CD4-positive, alpha-beta T cell (primary cell): ENCODE data around the gene CDK4. TPM values are rescaled to one million over a fixed set of nuclear protein-coding genes. Genes with fewer than 3 reads are reported as not detected.

ENCODE experiments used
- ATAC-seq: fragments of 200-7000 bp; cut with Tn5 transposase; one replicate; pipeline ENCODE4 v1.10.0; 2022; ENCODE audit warnings: mild to moderate bottlenecking; ENCODE audit not compliant: poor library complexity
- CTCF ChIA-PET: fragments of 350-600 bp; sonication (Branson Sonifier 250); formaldehyde crosslinking; loops from one replicate; lab custom pipeline; 2021; ENCODE audit warnings: antibody characterized with exemption, inconsistent platforms; lab: Charles Lee
- POLR2A ChIA-PET: fragments of 350-600 bp; sonication (Branson Sonifier 250); formaldehyde crosslinking; loops from one replicate; lab custom pipeline; 2021; ENCODE audit warnings: antibody characterized with exemption, inconsistent platforms; lab: Charles Lee
- DNase-seq, 14 experiments: peaks; one replicate each; pipeline ENCODE4 v3.0.0-alpha.2; 2013 to 2020; ENCODE audit warnings: mixed read lengths in 2 of 14
- H3K27ac ChIP-seq, 2 donors: one replicate each; pipeline versions ENCODE4 v1.5.1 to v1.7.0; 2013; ENCODE audit warnings: low read length in 2 of 2, low read depth in 1 of 2, mild to moderate bottlenecking in 1 of 2
- H3K27me3 ChIP-seq, 2 experiments: 1 replicate in 1 of 2; 2 replicates in 1 of 2; pipeline versions ENCODE4 v1.6.1 to v1.7.0; 2013; ENCODE audit warnings: low read length in 2 of 2, control low read depth in 1 of 2, mild to moderate bottlenecking in 1 of 2, moderate library complexity in 1 of 2; ENCODE audit not compliant: insufficient read depth in 2 of 2, control insufficient read depth in 1 of 2
- H3K36me3 ChIP-seq: one replicate; pipeline ENCODE4 v1.6.1; 2013; ENCODE audit warnings: low read length, control low read depth; ENCODE audit not compliant: insufficient read depth
- H3K4me1 ChIP-seq: one replicate; pipeline ENCODE4 v1.6.1; 2013; ENCODE audit warnings: low read length, control low read depth; ENCODE audit not compliant: insufficient read depth
- H3K4me3 ChIP-seq: one replicate; pipeline ENCODE4 v1.5.1; 2013; ENCODE audit warnings: mild to moderate bottlenecking, low read length, moderate library complexity
- H3K9me3 ChIP-seq, 2 experiments: 1 replicate in 1 of 2; 2 replicates in 1 of 2; pipeline versions ENCODE4 v1.6.1 to v1.7.0; 2013; ENCODE audit warnings: low read length in 2 of 2, mild to moderate bottlenecking in 2 of 2, control low read depth in 1 of 2, moderate library complexity in 1 of 2; ENCODE audit not compliant: control insufficient read depth in 1 of 2, insufficient read depth in 1 of 2
- H3K27ac Mint-ChIP-seq: one replicate; pipeline ENCODE4 v1.8.0; 2020; ENCODE audit warnings: mixed read lengths
- H3K27me3 Mint-ChIP-seq: one replicate; pipeline ENCODE4 v1.8.0; 2021; ENCODE audit warnings: mixed read lengths
- H3K36me3 Mint-ChIP-seq: one replicate; pipeline ENCODE4 v1.8.0; 2021; ENCODE audit warnings: low read depth, mixed read lengths
- H3K4me1 Mint-ChIP-seq: one replicate; pipeline ENCODE4 v1.8.0; 2021; ENCODE audit warnings: low read depth, mixed read lengths
- H3K4me3 Mint-ChIP-seq: one replicate; pipeline ENCODE4 v1.8.0; 2020; ENCODE audit warnings: mild to moderate bottlenecking, mixed read lengths
- H3K9me3 Mint-ChIP-seq: one replicate; pipeline ENCODE4 v1.8.0; 2020; ENCODE audit warnings: mixed read lengths
- CTCF ChIP-seq: fragments of 200-600 bp; IDR thresholded peaks from one replicate; pipeline ENCODE4 v1.8.0; 2022; ENCODE audit warnings: antibody characterized with exemption, mild to moderate bottlenecking
- intact Hi-C, 2 experiments: fragments of 100-400 bp; cut with DNase I in 1 of 2; cut with micrococcal nuclease in 1 of 2; formaldehyde crosslinking; loops; one replicate each; pipeline versions ENCODE4 v1.15.1 to v1.9.0; 2023 to 2025; cut with DNase I, micrococcal nuclease
- total RNA-seq, 174 experiments: library from RNA in 2 of 174; stranded (reverse) in 2 of 174; gene quantifications; one replicate each; pipeline ENCODE4 v1.2.3 and lab custom pipeline; 2021 to 2026

The CDK4 gene
- total RNA-seq, 2 experiments from 2014 or later = 8.7 to 10.8 TPM

- Mint-ChIP-seq H3K9me3 (no peaks in the 10 kb centered on the region), H3K4me3 (peak overlapping the region; percentile 9), H3K36me3 (peaks cover 1% of the 10 kb centered on the region), H3K27me3 (no peaks in the 10 kb centered on the region), H3K4me1 (peaks cover 37% of the 10 kb centered on the region), H3K27ac (no peak overlapping the region)
- H3K4me1 ChIP-seq = peaks cover 53% of the 10 kb centered on the region
- H3K27ac ChIP-seq = no peak overlapping the region
- H3K27me3 ChIP-seq = no peaks in the 10 kb centered on the region
- DNase-seq = no peak
- H3K4me3 ChIP-seq = no peak overlapping the region
- no peaks in the 10 kb centered on the region for H3K9me3 ChIP-seq
- intact Hi-C loops = no loop called here
- ATAC-seq = no peak
- POLR2A ChIA-PET = no interaction called here
- no peak for TF ChIP-seq CTCF
- CTCF ChIA-PET = no interaction called here
- no peaks in the 10 kb centered on the region for H3K36me3 ChIP-seq
Observed at GRCh38 chr12:57777367-57777766, 25.3 kb upstream of the CDK4 start.

- no peaks in the 10 kb centered on the region for H3K27me3 Mint-ChIP-seq
- H3K4me3 Mint-ChIP-seq = peak overlapping the region; percentile 52
- ATAC-seq (no peak), DNase-seq (no peak)
- Histone ChIP-seq H3K4me3 (no peak overlapping the region), H3K27me3 (no peaks in the 10 kb centered on the region), H3K36me3 (no peaks in the 10 kb centered on the region), H3K4me1 (peaks cover 50% of the 10 kb centered on the region), H3K27ac (no peak overlapping the region), H3K9me3 (no peaks in the 10 kb centered on the region)
- no peak overlapping the region for H3K27ac Mint-ChIP-seq
- no peak for TF ChIP-seq CTCF
- H3K4me1 Mint-ChIP-seq = peaks cover 35% of the 10 kb centered on the region
- ChIA-PET CTCF (interaction anchor here (3.3 kb wide), 1 partner anchor 20 kb away, joined by 10 read pairs; no protein-coding TSS in a partner anchor), POLR2A (no interaction called here)
- H3K36me3 Mint-ChIP-seq = peaks cover 7% of the 10 kb centered on the region
- H3K9me3 Mint-ChIP-seq = no peaks in the 10 kb centered on the region
- intact Hi-C loops = no loop called here
Observed at GRCh38 chr12:57776247-57776587, 24.1 kb upstream of the CDK4 start.

- Mint-ChIP-seq H3K27me3 (no peaks in the 10 kb centered on the region), H3K36me3 (peaks cover 7% of the 10 kb centered on the region), H3K4me3 (peak overlapping the region; percentile 52), H3K4me1 (peaks cover 30% of the 10 kb centered on the region), H3K9me3 (no peaks in the 10 kb centered on the region), H3K27ac (no peak overlapping the region)
- intact Hi-C loops = no loop called here
- H3K9me3 ChIP-seq = no peaks in the 10 kb centered on the region
- CTCF ChIA-PET = interaction anchor here (3.3 kb wide), 1 partner anchor 19 kb away, joined by 10 read pairs; no protein-coding TSS in a partner anchor
- POLR2A ChIA-PET = no interaction called here
- H3K4me1 ChIP-seq = peaks cover 50% of the 10 kb centered on the region
- no peak overlapping the region for H3K4me3 ChIP-seq
- H3K27ac ChIP-seq = no peak overlapping the region
- no peaks in the 10 kb centered on the region for H3K27me3 ChIP-seq
- TF ChIP-seq CTCF = no peak
- no peak for ATAC-seq
- H3K36me3 ChIP-seq = peaks cover 2% of the 10 kb centered on the region
- DNase-seq = no peak
Observed at GRCh38 chr12:57775563-57776246, 23.6 kb upstream of the CDK4 start.
